Measurements from ENCODE around the gene HOPX. TPM values are rescaled to one million over a fixed set of nuclear protein-coding genes. Genes with fewer than 3 reads are reported as not detected.
"Not testable (repeated sequence)": the region's sequence is repeated elsewhere in the genome, so short reads cannot be mapped to it uniquely, and the experiment has no call there.

The HOPX gene
- total RNA-seq, 2 experiments from 2014 or later, result 72.3 to 74.6 TPM

GRCh38 chr4:56605464-56605863 lies 75.6 kb downstream of the HOPX start:
- H3K4me1 Mint-ChIP-seq; H3K9me3 Mint-ChIP-seq; DNase-seq; H3K27me3 Mint-ChIP-seq; H3K4me3 Mint-ChIP-seq; POLR2A ChIA-PET; H3K36me3 Mint-ChIP-seq (ENCODE audit: low read depth); H3K27ac Mint-ChIP-seq: not testable (repeated sequence)
- CTCF ChIA-PET, result interaction anchor here (1.2 kb wide), 1 partner anchor 8 kb away, joined by 3 read pairs; no protein-coding TSS in a partner anchor

- Mint-ChIP-seq H3K27me3 (peaks cover 3% of the 10 kb centered on the region), H3K27ac (no peak overlapping the region), H3K4me1 (no peaks in the 10 kb centered on the region), H3K36me3 (ENCODE audit: low read depth) (no peaks in the 10 kb centered on the region), H3K4me3 (no peak overlapping the region), H3K9me3 (peaks cover 2% of the 10 kb centered on the region)
- CTCF ChIA-PET, result interaction anchor here (0.6 kb wide), 1 partner anchor 186 kb away, joined by 3 read pairs; no protein-coding TSS in a partner anchor
- POLR2A ChIA-PET, result no interaction called here
- DNase-seq, result no peak
Measured at GRCh38 chr4:56603297-56603696, 77.8 kb downstream of the HOPX start.

Other genes with a start within 250 kb of the HOPX start
- 10 to 100 TPM; 24.3 to 24.7 TPM for gene PPAT, start 245.7 kb downstream of the HOPX start, total RNA-seq
- 100 to 1,000 TPM; 122 to 132 TPM for gene PAICS, start 245.0 kb downstream of the HOPX start, total RNA-seq
- 100 to 1,000 TPM; 116 to 135 TPM for gene SRP72, start 213.7 kb downstream of the HOPX start, total RNA-seq
- gene ARL9, start 175.5 kb downstream of the HOPX start, total RNA-seq, result under 1 TPM in 1 of 2 experiments, not detected in 1; 0.10 TPM
- 1 to 10 TPM; 5.0 to 7.9 TPM for gene SPINK2, start 140.4 kb upstream of the HOPX start, total RNA-seq
- gene REST, start 226.6 kb upstream of the HOPX start, total RNA-seq, result 10 to 100 TPM; 54.1 to 54.7 TPM

All from activated CD4-positive, alpha-beta T cell treated with anti-CD3 and anti-CD28 coated beads, Interleukin-2, amount 10 ng/mL, durations not matched to agents 7 days and 5 days (primary cell).